ENCODE results near the gene NLRP3. TPM values are rescaled to one million over a fixed set of nuclear protein-coding genes. Genes with fewer than 3 reads are reported as not detected.

The NLRP3 gene
- total RNA-seq, 1 experiment from 2014 or later = not detected

GRCh38 chr1:247417831-247418230 lies 1.9 kb downstream of the NLRP3 start:
- no peak overlapping the region for H3K4me3 ChIP-seq
- DNase-seq = no peak
- no peaks in the 10 kb centered on the region for H3K79me2 ChIP-seq (ENCODE audit: low read depth)
- H3K36me3 ChIP-seq (ENCODE audit: low read depth) = no peaks in the 10 kb centered on the region
- H2AFZ ChIP-seq = no peak overlapping the region
- H4K20me1 ChIP-seq (ENCODE audit: insufficient read depth) = no peaks in the 10 kb centered on the region
- intact Hi-C loops (cut with micrococcal nuclease; ENCODE audit: unreplicated experiment) = no loop called here
- no peaks in the 10 kb centered on the region for H3K4me1 ChIP-seq (replicated peaks; ENCODE audit: insufficient read depth)
- no peak for TF ChIP-seq CTCF (conservative IDR thresholded peaks at IDR 0.05)
- H3K4me2 ChIP-seq = no peak overlapping the region
- no peaks in the 10 kb centered on the region for H3F3A ChIP-seq (ENCODE audit: insufficient read depth, low read depth)
- ChIA-PET CTCF (no interaction called here), POLR2A (ENCODE audit: unreplicated experiment) (no interaction called here)
- no peaks in the 10 kb centered on the region for H3K9me3 ChIP-seq (ENCODE audit: insufficient read depth, low read depth)
- H3K27me3 ChIP-seq (ENCODE audit: insufficient read depth, low read depth) = peaks cover 34% of the 10 kb centered on the region
- no TSS peak for BruUV-seq (replicated peaks)
- H3K9me2 ChIP-seq (ENCODE audit: insufficient read depth) = no peaks in the 10 kb centered on the region
- H3K27ac ChIP-seq = no peak overlapping the region

GRCh38 chr1:247419336-247419735 lies 3.4 kb downstream of the NLRP3 start:
- Histone ChIP-seq H3K9me3 (ENCODE audit: insufficient read depth, low read depth) (no peaks in the 10 kb centered on the region), H3K36me3 (ENCODE audit: low read depth) (no peaks in the 10 kb centered on the region), H3K4me1 (replicated peaks; ENCODE audit: insufficient read depth) (no peaks in the 10 kb centered on the region), H3F3A (ENCODE audit: insufficient read depth, low read depth) (no peaks in the 10 kb centered on the region), H3K4me2 (no peak overlapping the region), H3K79me2 (ENCODE audit: low read depth) (no peaks in the 10 kb centered on the region), H3K27ac (no peak overlapping the region), H2AFZ (no peak overlapping the region), H3K27me3 (ENCODE audit: insufficient read depth, low read depth) (peaks cover 47% of the 10 kb centered on the region), H3K4me3 (no peak overlapping the region), H3K9me2 (ENCODE audit: insufficient read depth) (no peaks in the 10 kb centered on the region), H4K20me1 (ENCODE audit: insufficient read depth) (no peaks in the 10 kb centered on the region)
- DNase-seq = no peak
- TF ChIP-seq EZH2 (IDR thresholded peaks at IDR 0.05; ENCODE audit: low read depth) (no peak), CTCF (conservative IDR thresholded peaks at IDR 0.05) (no peak)
- no TSS peak for BruUV-seq (replicated peaks)
- ChIA-PET POLR2A (ENCODE audit: unreplicated experiment) (no interaction called here), CTCF (no interaction called here)
- intact Hi-C loops (cut with micrococcal nuclease; ENCODE audit: unreplicated experiment) = no loop called here

GRCh38 chr1:247421074-247421473 lies 5.1 kb downstream of the NLRP3 start:
- ChIA-PET POLR2A (ENCODE audit: unreplicated experiment) (no interaction called here), CTCF (no interaction called here)
- no peaks in the 10 kb centered on the region for H3K4me1 ChIP-seq (replicated peaks; ENCODE audit: insufficient read depth)
- no peak overlapping the region for H2AFZ ChIP-seq
- H3K27me3 ChIP-seq (ENCODE audit: insufficient read depth, low read depth) = peaks cover 65% of the 10 kb centered on the region
- no peaks in the 10 kb centered on the region for H3K9me3 ChIP-seq (ENCODE audit: insufficient read depth, low read depth)
- BruUV-seq (replicated peaks) = no TSS peak
- H3K27ac ChIP-seq = no peak overlapping the region
- H4K20me1 ChIP-seq (ENCODE audit: insufficient read depth) = no peaks in the 10 kb centered on the region
- H3K4me3 ChIP-seq = no peak overlapping the region
- no peak for TF ChIP-seq CTCF (conservative IDR thresholded peaks at IDR 0.05)
- no peak for TF ChIP-seq EZH2 (IDR thresholded peaks at IDR 0.05; ENCODE audit: low read depth)
- no peaks in the 10 kb centered on the region for H3K79me2 ChIP-seq (ENCODE audit: low read depth)
- H3K4me2 ChIP-seq = no peak overlapping the region
- no peak for DNase-seq
- intact Hi-C loops (cut with micrococcal nuclease; ENCODE audit: unreplicated experiment) = no loop called here
- H3K9me2 ChIP-seq (ENCODE audit: insufficient read depth) = no peaks in the 10 kb centered on the region
- H3K36me3 ChIP-seq (ENCODE audit: low read depth) = no peaks in the 10 kb centered on the region
- H3F3A ChIP-seq (ENCODE audit: insufficient read depth, low read depth) = no peaks in the 10 kb centered on the region
